AG04450 (cell line): Measurements from ENCODE around the gene IQCF5. TPM values are rescaled to one million over a fixed set of nuclear protein-coding genes. Genes with fewer than 3 reads are reported as not detected.
"Not testable (repeated sequence)": the region's sequence is repeated elsewhere in the genome, so short reads cannot be mapped to it uniquely, and the experiment has no call there.

Experiments used
- CTCF ChIA-PET: fragments of 300-600, 350-600 bp; formaldehyde crosslinking; extraction: SDS; loops from one replicate; lab custom pipeline; 2022; ENCODE audit warnings: antibody characterized with exemption, inconsistent platforms; lab: Charles Lee
- POLR2A ChIA-PET: fragments of 350-600 bp; formaldehyde crosslinking; extraction: SDS; loops from one replicate; lab custom pipeline; 2021; ENCODE audit warnings: antibody characterized with exemption, inconsistent platforms; lab: Yijun Ruan, JAX
- DNase-seq: peaks from one replicate; pipeline ENCODE4 v3.0.0-alpha.2; 2011; ENCODE audit warnings: low read depth, low spot score
- H3K27ac ChIP-seq: one replicate; pipeline ENCODE4 v1.5.1; 2012; ENCODE audit warnings: low read depth, low read length, control low read depth
- H3K27me3 ChIP-seq: one replicate; pipeline ENCODE4 v1.6.0; 2012; ENCODE audit warnings: low read length; ENCODE audit not compliant: control insufficient read depth, insufficient read depth
- H3K4me3 ChIP-seq: 2 replicates; pipeline ENCODE4 v1.5.1; 2011; ENCODE audit warnings: mild to moderate bottlenecking, low read depth, low read length, control low read depth
- H3K9me3 ChIP-seq: 2 replicates; pipeline ENCODE4 v1.5.1; 2012; ENCODE audit warnings: low read length; ENCODE audit not compliant: control insufficient read depth, insufficient read depth
- CTCF ChIP-seq: IDR thresholded peaks from 2 replicates; pipeline ENCODE4 v1.5.1; 2011; ENCODE audit warnings: low read depth, low read length, control low read depth, inconsistent platforms
- polyA plus RNA-seq: library from polyadenylated mRNA; depleted of rRNA; stranded (reverse); fragments of >200 nt; gene quantifications from 2 replicates; pipeline ENCODE4 v1.2.3, GENCODE V29; 2011

IQCF5 gene
- polyA plus RNA-seq, 1 experiment, result not detected

GRCh38 chr3:51862886-51863285 lies 12.5 kb downstream of the IQCF5 start:
- TF ChIP-seq CTCF, result no peak
- H3K9me3 ChIP-seq, result no peaks in the 10 kb centered on the region; the same call in 1 of the 2 replicates
- H3K27me3 ChIP-seq, result peaks cover 2% of the 10 kb centered on the region
- no peak overlapping the region for H3K4me3 ChIP-seq
- DNase-seq, result no peak
- H3K27ac ChIP-seq, result no peak overlapping the region
- ChIA-PET CTCF (no interaction called here), POLR2A (no interaction called here)

GRCh38 chr3:51860703-51861665 lies 14.4 kb downstream of the IQCF5 start, which contains the start of gene IQCF2:
Gene IQCF2, plus strand, starts transcription at chr3:51861615. Its CDS starts 52 bp downstream, at chr3:51861667.
- no peak for TF ChIP-seq CTCF
- Histone ChIP-seq H3K9me3 (no peaks in the 10 kb centered on the region; the same call in 1 of the 2 replicates), H3K4me3 (no peak within 1 kb of the TSS), H3K27me3 (peaks cover 2% of the 10 kb centered on the region), H3K27ac (no peak within 1 kb of the TSS)
- no peak for DNase-seq
- CTCF ChIA-PET, result no interaction called here
- POLR2A ChIA-PET, result no interaction called here

GRCh38 chr3:51855411-51855810 lies 20.0 kb downstream of the IQCF5 start:
- H3K27ac ChIP-seq, CTCF ChIA-PET, DNase-seq, H3K9me3 ChIP-seq, H3K27me3 ChIP-seq, H3K4me3 ChIP-seq, POLR2A ChIA-PET: not testable (repeated sequence)

- CTCF ChIA-PET, result interaction anchor here (1.0 kb wide), 1 partner anchor 45 kb away, joined by 4 read pairs; no protein-coding TSS in a partner anchor
- H3K27ac ChIP-seq, result no peak overlapping the region
- POLR2A ChIA-PET, result no interaction called here
- no peaks in the 10 kb centered on the region for H3K27me3 ChIP-seq
- no peak for DNase-seq
- no peak overlapping the region for H3K4me3 ChIP-seq
- TF ChIP-seq CTCF, result no peak
- no peaks in the 10 kb centered on the region for H3K9me3 ChIP-seq
These were observed 30.3 kb downstream of the IQCF5 start for GRCh38 chr3:51845129-51845528.

- CTCF ChIA-PET, result no interaction called here
These were observed 38.8 kb downstream of the IQCF5 start for GRCh38 chr3:51836606-51837005.

More at GRCh38 chr3:51836606-51837005, 38.8 kb downstream of the IQCF5 start:
- DNase-seq, result no peak
- no peaks in the 10 kb centered on the region for H3K27me3 ChIP-seq
- no peaks in the 10 kb centered on the region for H3K9me3 ChIP-seq
- no peak overlapping the region for H3K4me3 ChIP-seq
- H3K27ac ChIP-seq, result no peak overlapping the region
- TF ChIP-seq CTCF, result no peak
- POLR2A ChIA-PET, result no interaction called here
